CD4-positive, alpha-beta T cell (primary cell): Measurements from ENCODE around the gene GRIPAP1. TPM values are rescaled to one million over a fixed set of nuclear protein-coding genes. Genes with fewer than 3 reads are reported as not detected.

Experiments
- ATAC-seq: fragments of 200-7000 bp; cut with Tn5 transposase; one replicate; pipeline ENCODE4 v1.10.0; 2022; ENCODE audit warnings: mild to moderate bottlenecking; ENCODE audit not compliant: poor library complexity
- CTCF ChIA-PET: fragments of 350-600 bp; sonication (Branson Sonifier 250); formaldehyde crosslinking; loops from one replicate; lab custom pipeline; 2021; ENCODE audit warnings: antibody characterized with exemption, inconsistent platforms; lab: Charles Lee
- POLR2A ChIA-PET: fragments of 350-600 bp; sonication (Branson Sonifier 250); formaldehyde crosslinking; loops from one replicate; lab custom pipeline; 2021; ENCODE audit warnings: antibody characterized with exemption, inconsistent platforms; lab: Charles Lee
- DNase-seq, 14 experiments: peaks; one replicate each; pipeline ENCODE4 v3.0.0-alpha.2; 2013 to 2020; ENCODE audit warnings: mixed read lengths in 2 of 14
- H3K27ac ChIP-seq, 2 donors: one replicate each; pipeline versions ENCODE4 v1.5.1 to v1.7.0; 2013; ENCODE audit warnings: low read length in 2 of 2, low read depth in 1 of 2, mild to moderate bottlenecking in 1 of 2
- H3K27me3 ChIP-seq, 2 experiments: 1 replicate in 1 of 2; 2 replicates in 1 of 2; pipeline versions ENCODE4 v1.6.1 to v1.7.0; 2013; ENCODE audit warnings: low read length in 2 of 2, control low read depth in 1 of 2, mild to moderate bottlenecking in 1 of 2, moderate library complexity in 1 of 2; ENCODE audit not compliant: insufficient read depth in 2 of 2, control insufficient read depth in 1 of 2
- H3K36me3 ChIP-seq: one replicate; pipeline ENCODE4 v1.6.1; 2013; ENCODE audit warnings: low read length, control low read depth; ENCODE audit not compliant: insufficient read depth
- H3K4me1 ChIP-seq: one replicate; pipeline ENCODE4 v1.6.1; 2013; ENCODE audit warnings: low read length, control low read depth; ENCODE audit not compliant: insufficient read depth
- H3K4me3 ChIP-seq: one replicate; pipeline ENCODE4 v1.5.1; 2013; ENCODE audit warnings: mild to moderate bottlenecking, low read length, moderate library complexity
- H3K9me3 ChIP-seq, 2 experiments: 1 replicate in 1 of 2; 2 replicates in 1 of 2; pipeline versions ENCODE4 v1.6.1 to v1.7.0; 2013; ENCODE audit warnings: low read length in 2 of 2, mild to moderate bottlenecking in 2 of 2, control low read depth in 1 of 2, moderate library complexity in 1 of 2; ENCODE audit not compliant: control insufficient read depth in 1 of 2, insufficient read depth in 1 of 2
- H3K27ac Mint-ChIP-seq: one replicate; pipeline ENCODE4 v1.8.0; 2020; ENCODE audit warnings: mixed read lengths
- H3K27me3 Mint-ChIP-seq: one replicate; pipeline ENCODE4 v1.8.0; 2021; ENCODE audit warnings: mixed read lengths
- H3K36me3 Mint-ChIP-seq: one replicate; pipeline ENCODE4 v1.8.0; 2021; ENCODE audit warnings: low read depth, mixed read lengths
- H3K4me1 Mint-ChIP-seq: one replicate; pipeline ENCODE4 v1.8.0; 2021; ENCODE audit warnings: low read depth, mixed read lengths
- H3K4me3 Mint-ChIP-seq: one replicate; pipeline ENCODE4 v1.8.0; 2020; ENCODE audit warnings: mild to moderate bottlenecking, mixed read lengths
- H3K9me3 Mint-ChIP-seq: one replicate; pipeline ENCODE4 v1.8.0; 2020; ENCODE audit warnings: mixed read lengths
- intact Hi-C, 2 experiments: fragments of 100-400 bp; cut with DNase I in 1 of 2; cut with micrococcal nuclease in 1 of 2; formaldehyde crosslinking; loops; one replicate each; pipeline versions ENCODE4 v1.15.1 to v1.9.0; 2023 to 2025; cut with DNase I, micrococcal nuclease
- total RNA-seq, 174 experiments: library from RNA in 2 of 174; stranded (reverse) in 2 of 174; gene quantifications; one replicate each; pipeline ENCODE4 v1.2.3 and lab custom pipeline; 2021 to 2026
- TF ChIP-seq, protein P1 (sequence below): fragments of 200-600 bp; IDR thresholded peaks from one replicate; pipeline ENCODE4 v1.8.0; 2022; ENCODE audit warnings: antibody characterized with exemption, mild to moderate bottlenecking

GRIPAP1 gene
- total RNA-seq, 2 experiments from 2014 or later, result 100 to 101 TPM

DNA sequence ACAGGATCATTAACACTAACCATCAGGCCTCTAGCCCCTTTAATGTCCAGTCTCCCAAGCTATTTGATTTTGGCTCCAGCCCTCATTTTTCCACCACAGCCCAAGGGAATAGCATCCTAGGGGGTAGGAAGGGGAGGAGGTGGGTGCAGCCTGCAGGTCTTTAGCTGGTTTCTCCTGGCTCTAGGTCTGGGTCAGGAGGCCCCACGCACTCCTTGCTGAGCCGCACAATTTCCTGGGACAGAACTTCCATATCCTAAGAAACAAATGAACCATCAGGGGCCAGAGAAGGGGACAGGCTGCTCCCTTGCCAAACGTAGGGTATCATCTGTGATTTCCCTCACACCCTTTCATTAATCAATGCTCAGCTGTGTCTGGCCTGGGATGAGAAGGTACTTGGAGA is 28.0 kb downstream of the GRIPAP1 start:
- Mint-ChIP-seq H3K27ac (no peak overlapping the region), H3K9me3 (no peaks in the 10 kb centered on the region), H3K4me1 (peaks cover 17% of the 10 kb centered on the region), H3K4me3 (no peak overlapping the region), H3K27me3 (no peaks in the 10 kb centered on the region), H3K36me3 (peaks cover 41% of the 10 kb centered on the region)
- ChIA-PET CTCF (no interaction called here), POLR2A (interaction anchor here (3.3 kb wide), 1 partner anchor 28 kb away, joined by 14 read pairs; the partner anchor contains the start of gene GRIPAP1)
- H3K4me3 ChIP-seq, result no peak overlapping the region
- H3K9me3 ChIP-seq, result no peaks in the 10 kb centered on the region
- no peak for DNase-seq
- no peak for ATAC-seq
- TF ChIP-seq, protein P1, sequence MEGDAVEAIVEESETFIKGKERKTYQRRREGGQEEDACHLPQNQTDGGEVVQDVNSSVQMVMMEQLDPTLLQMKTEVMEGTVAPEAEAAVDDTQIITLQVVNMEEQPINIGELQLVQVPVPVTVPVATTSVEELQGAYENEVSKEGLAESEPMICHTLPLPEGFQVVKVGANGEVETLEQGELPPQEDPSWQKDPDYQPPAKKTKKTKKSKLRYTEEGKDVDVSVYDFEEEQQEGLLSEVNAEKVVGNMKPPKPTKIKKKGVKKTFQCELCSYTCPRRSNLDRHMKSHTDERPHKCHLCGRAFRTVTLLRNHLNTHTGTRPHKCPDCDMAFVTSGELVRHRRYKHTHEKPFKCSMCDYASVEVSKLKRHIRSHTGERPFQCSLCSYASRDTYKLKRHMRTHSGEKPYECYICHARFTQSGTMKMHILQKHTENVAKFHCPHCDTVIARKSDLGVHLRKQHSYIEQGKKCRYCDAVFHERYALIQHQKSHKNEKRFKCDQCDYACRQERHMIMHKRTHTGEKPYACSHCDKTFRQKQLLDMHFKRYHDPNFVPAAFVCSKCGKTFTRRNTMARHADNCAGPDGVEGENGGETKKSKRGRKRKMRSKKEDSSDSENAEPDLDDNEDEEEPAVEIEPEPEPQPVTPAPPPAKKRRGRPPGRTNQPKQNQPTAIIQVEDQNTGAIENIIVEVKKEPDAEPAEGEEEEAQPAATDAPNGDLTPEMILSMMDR, result no peak
- intact Hi-C loops, result no loop called here
- H3K27ac ChIP-seq, result no peak overlapping the region
- peaks cover 16% of the 10 kb centered on the region for H3K4me1 ChIP-seq
- H3K36me3 ChIP-seq, result peaks cover 20% of the 10 kb centered on the region
- H3K27me3 ChIP-seq, result no peaks in the 10 kb centered on the region

DNA sequence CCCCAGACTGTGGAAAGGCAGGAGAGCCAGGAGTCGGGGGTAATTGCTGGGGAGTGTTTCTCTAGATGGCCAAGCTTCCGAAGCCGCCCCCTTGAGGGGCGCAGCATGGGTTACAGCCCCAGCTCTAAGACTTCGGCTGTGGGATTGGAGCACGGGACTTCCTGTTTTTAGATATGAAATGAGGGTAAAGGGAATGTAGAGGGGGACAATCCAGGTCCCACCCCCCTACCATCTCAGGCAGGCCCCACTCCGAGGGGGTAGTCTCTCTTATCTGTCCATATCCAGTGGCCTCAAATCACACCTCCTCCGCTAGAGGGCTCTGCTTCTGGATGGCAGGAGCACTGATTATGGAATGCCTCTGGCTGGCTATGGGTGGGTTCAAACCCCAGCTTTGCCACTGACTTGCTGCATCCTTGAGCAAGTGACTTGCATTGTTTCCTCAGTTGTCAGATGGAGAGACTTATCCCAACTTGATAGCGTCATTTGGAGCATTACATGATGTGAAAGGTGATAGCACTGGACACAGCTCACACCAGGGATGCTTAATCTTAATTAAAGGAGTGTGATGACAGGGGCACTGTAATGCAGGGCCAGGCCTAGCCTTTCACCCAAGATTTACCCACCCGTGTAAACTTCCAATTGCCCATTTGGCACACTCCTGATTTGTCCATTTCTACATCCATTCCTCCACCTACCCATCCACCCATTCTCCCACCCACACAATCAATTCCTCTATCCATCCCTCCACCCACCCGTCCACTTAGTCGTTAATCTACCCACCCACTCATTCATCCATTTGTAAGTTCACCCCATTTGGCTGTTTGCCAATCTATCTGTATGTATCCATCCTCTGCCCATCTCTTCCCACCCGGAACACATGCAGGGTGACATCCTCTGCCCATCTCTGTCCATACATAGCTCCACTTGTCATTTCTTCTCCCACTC is 29.6 kb downstream of the GRIPAP1 start:
- Mint-ChIP-seq H3K4me3 (peak overlapping the region; percentile 20), H3K27ac (no peak overlapping the region), H3K9me3 (no peaks in the 10 kb centered on the region), H3K27me3 (no peaks in the 10 kb centered on the region), H3K36me3 (peaks cover 26% of the 10 kb centered on the region), H3K4me1 (peaks cover 17% of the 10 kb centered on the region)
- peaks cover 16% of the 10 kb centered on the region for H3K4me1 ChIP-seq
- ChIA-PET POLR2A (interaction anchor here (0.6 to 3.3 kb wide), 3 partner anchors 14 to 71 kb away, joined by 3 to 18 read pairs (median 14); partner anchors contain the start of genes GRIPAP1, OTUD5 and TFE3), CTCF (interaction anchor here (0.6 to 1.8 kb wide), 4 partner anchors 14 to 31 kb away, joined by 3 to 6 read pairs (median 4); no protein-coding TSS in a partner anchor)
- TF ChIP-seq, protein P1, result peak; percentile 59
- intact Hi-C loops, result no loop called here
- H3K9me3 ChIP-seq, result no peaks in the 10 kb centered on the region
- H3K27me3 ChIP-seq, result no peaks in the 10 kb centered on the region
- peaks cover 11% of the 10 kb centered on the region for H3K36me3 ChIP-seq
- ATAC-seq (peak; percentile 48), DNase-seq (peak in 7 of 14 experiments; percentile 14 to 59 (median 39))
- H3K27ac ChIP-seq, result no peak overlapping the region
- H3K4me3 ChIP-seq, result peak overlapping the region; percentile 31

DNA sequence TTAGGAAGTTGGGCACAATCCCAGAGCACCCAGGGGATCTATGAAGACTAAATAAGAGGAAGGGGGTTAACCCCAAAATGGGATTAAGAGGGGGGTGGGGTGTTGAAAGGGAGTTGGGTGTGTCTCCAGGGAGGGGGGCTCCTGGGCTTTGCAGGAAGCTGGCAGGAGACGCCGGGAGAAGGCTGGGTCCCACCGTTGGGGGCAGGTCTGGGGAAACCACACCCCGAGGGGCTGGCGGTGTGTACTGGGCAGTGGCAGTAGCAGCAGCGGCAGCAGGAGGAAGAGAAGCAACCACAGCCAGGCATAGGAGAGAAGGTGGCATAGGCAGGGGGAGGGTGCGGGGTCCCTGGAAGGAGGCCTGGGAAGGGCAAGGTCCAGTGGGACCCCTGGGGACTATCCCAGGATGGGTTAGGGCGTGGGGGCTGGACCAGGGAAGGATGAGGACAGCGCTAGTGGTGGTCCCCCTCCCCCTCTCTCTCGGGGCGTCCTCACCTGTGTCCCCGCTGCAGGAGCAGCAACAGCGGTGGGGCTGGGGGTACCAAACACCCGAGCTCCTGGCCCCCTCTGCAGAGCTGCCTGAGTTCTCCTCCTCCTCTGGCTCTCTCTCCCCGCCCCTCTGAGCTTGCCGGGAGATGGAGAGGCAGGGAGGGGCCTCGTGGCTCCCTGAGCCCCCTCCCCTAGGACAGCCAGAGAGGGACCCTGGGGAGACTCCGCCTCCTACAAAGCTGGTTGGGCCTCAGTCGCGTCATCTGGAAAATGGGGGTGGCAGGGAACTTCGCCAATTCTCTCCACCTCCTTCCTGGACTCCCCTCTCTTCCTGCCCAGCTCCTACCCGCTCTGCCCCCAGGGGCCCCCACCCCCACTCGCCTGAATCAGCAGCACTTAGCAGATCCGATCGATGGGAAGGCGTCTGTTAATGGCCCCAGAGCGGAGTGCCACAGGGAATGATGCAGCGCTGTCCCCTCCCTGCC is 30.5 kb downstream of the GRIPAP1 start, which contains the start of gene KCND1:
Gene KCND1 (minus strand): TSS at position 596 of the 971 bp plus-strand sequence. CDS start 1,573 bp downstream, outside the sequence.
- peak within 1 kb of the TSS; percentile 42 for H3K4me3 Mint-ChIP-seq
- H3K4me3 ChIP-seq, result peak within 1 kb of the TSS; percentile 31
- H3K36me3 Mint-ChIP-seq, result peaks cover 19% of the 10 kb centered on the region
- intact Hi-C loops, result no loop called here
- ATAC-seq (peak; percentile 37), DNase-seq (peak in 4 of 14 experiments; percentile 2 to 28 (median 15))
- no peak within 1 kb of the TSS for H3K27ac Mint-ChIP-seq
- no peaks in the 10 kb centered on the region for H3K9me3 ChIP-seq
- ChIA-PET POLR2A (interaction anchor here (0.6 to 3.3 kb wide), 4 partner anchors 13 to 432 kb away, joined by 3 to 18 read pairs (median 8); partner anchors contain the start of genes GRIPAP1, OTUD5 and TFE3), CTCF (interaction anchor here (0.6 to 1.8 kb wide), 3 partner anchors 13 to 31 kb away, joined by 3 to 6 read pairs (median 3); no protein-coding TSS in a partner anchor)
- no peaks in the 10 kb centered on the region for H3K9me3 Mint-ChIP-seq
- peaks cover 11% of the 10 kb centered on the region for H3K36me3 ChIP-seq
- no peaks in the 10 kb centered on the region for H3K27me3 ChIP-seq
- peaks cover 17% of the 10 kb centered on the region for H3K4me1 Mint-ChIP-seq
- TF ChIP-seq, protein P1, result no peak
- peaks cover 16% of the 10 kb centered on the region for H3K4me1 ChIP-seq
- no peak within 1 kb of the TSS for H3K27ac ChIP-seq
- H3K27me3 Mint-ChIP-seq, result no peaks in the 10 kb centered on the region
